DND-41 (cell line): Measurements from ENCODE around the gene SLC44A1.

Experiments
- ATAC-seq: fragments of 200-7000 bp; cut with Tn5 transposase; 3 replicates; pipeline ENCODE4 v1.9.1; 2021; ENCODE audit warnings: low read depth; ENCODE audit not compliant: insufficient read depth
- DNase-seq: peaks from one replicate; pipeline ENCODE4 v3.0.0-alpha.2; 2020
- H2AFZ ChIP-seq: 2 replicates; pipeline ENCODE4 v1.6.0; 2012; ENCODE audit warnings: low read depth, low read length
- H3K27ac ChIP-seq: 2 replicates; pipeline ENCODE4 v1.5.1; 2012; ENCODE audit warnings: low read length, inconsistent platforms
- H3K27me3 ChIP-seq: fragments of 200-600 bp; sonication (generic); 2 replicates; pipeline ENCODE4 v1.6.0; 2012; ENCODE audit warnings: low read length, mild to moderate bottlenecking, inconsistent platforms; ENCODE audit not compliant: insufficient read depth, poor library complexity
- H3K36me3 ChIP-seq: 2 replicates; pipeline ENCODE4 v1.5.1; 2012; ENCODE audit warnings: low read length, inconsistent platforms; ENCODE audit not compliant: insufficient read depth
- H3K4me1 ChIP-seq: 2 replicates; pipeline ENCODE4 v1.5.1; 2012; ENCODE audit warnings: mild to moderate bottlenecking, low read length; ENCODE audit not compliant: insufficient read depth
- H3K4me2 ChIP-seq: 2 replicates; pipeline ENCODE4 v1.6.0; 2012; ENCODE audit warnings: mild to moderate bottlenecking, moderate library complexity, low read length, inconsistent platforms; ENCODE audit not compliant: insufficient read depth
- H3K4me3 ChIP-seq, 2 experiments: fragments of 200-600 bp in 1 of 2; shearing (Covaris generic) in 1 of 2; 2 replicates each; pipeline ENCODE4 v1.5.1; 2012 to 2016; ENCODE audit warnings: inconsistent platforms in 2 of 2, low read length in 2 of 2, mild to moderate bottlenecking in 2 of 2, low read depth in 1 of 2, moderate library complexity in 1 of 2
- H3K79me2 ChIP-seq: 2 replicates; pipeline ENCODE4 v1.6.0; 2012; ENCODE audit warnings: low read length, inconsistent platforms; ENCODE audit not compliant: insufficient read depth
- H3K9ac ChIP-seq: 2 replicates; pipeline ENCODE4 v1.6.0; 2012; ENCODE audit warnings: low read depth, mild to moderate bottlenecking, inconsistent platforms, low read length, moderate library complexity
- H3K9me3 ChIP-seq: 2 replicates; pipeline ENCODE4 v1.5.1; 2012; ENCODE audit warnings: low read length, moderate library complexity, mild to moderate bottlenecking, inconsistent platforms; ENCODE audit not compliant: insufficient read depth, severe bottlenecking
- H4K20me1 ChIP-seq: 2 replicates; pipeline ENCODE4 v1.6.0; 2012; ENCODE audit warnings: low read length; ENCODE audit not compliant: insufficient read depth
- EZH2 ChIP-seq: IDR thresholded peaks from 3 replicates; pipeline ENCODE4 v1.6.1; 2012; ENCODE audit warnings: borderline replicate concordance, low read depth, mild to moderate bottlenecking, moderate library complexity, low read length, inconsistent platforms; ENCODE audit not compliant: severe bottlenecking
- TF ChIP-seq, protein P1 (sequence below): IDR thresholded peaks from 2 replicates; pipeline ENCODE4 v1.5.1; 2012; ENCODE audit warnings: borderline replicate concordance, low read length, moderate library complexity, mild to moderate bottlenecking; ENCODE audit not compliant: poor library complexity, severe bottlenecking; ENCODE audit errors: extremely low read depth

SLC44A1 gene

DNA sequence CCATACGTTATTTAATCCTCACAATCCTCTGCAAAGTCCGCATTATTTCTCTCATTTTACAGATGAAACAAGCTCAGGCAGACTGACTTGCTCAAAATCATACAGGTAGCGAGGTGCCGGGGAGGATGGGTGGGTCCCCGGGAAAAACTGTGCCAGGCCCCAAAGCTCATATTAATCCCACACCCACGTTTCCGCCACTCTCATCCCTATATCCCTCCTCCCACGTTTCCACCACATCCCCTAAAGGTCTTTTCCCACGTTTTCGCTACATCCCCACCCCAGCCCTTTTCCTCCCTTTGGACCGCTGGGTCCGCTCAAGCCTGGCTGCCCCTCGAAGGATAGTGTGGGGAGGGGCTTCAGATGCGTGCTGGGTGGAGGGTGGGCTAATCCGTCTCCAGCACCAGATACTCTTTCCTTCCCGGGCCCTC, 202.9 kb downstream of the SLC44A1 start:
- DNase-seq (no peak), ATAC-seq (no peak; the same call in 2 of the 3 replicates)
- Histone ChIP-seq H3K4me2 (peak overlapping the region; percentile 90), H3K27me3 (no peaks in the 10 kb centered on the region), H3K9me3 (no peaks in the 10 kb centered on the region), H2AFZ (peak overlapping the region; percentile 100), H3K4me1 (peaks cover 31% of the 10 kb centered on the region), H3K9ac (peak overlapping the region; percentile 75), H3K79me2 (peaks cover 25% of the 10 kb centered on the region), H3K27ac (peak overlapping the region; percentile 84), H4K20me1 (no peaks in the 10 kb centered on the region; the same call in 1 of the 2 replicates), H3K36me3 (no peaks in the 10 kb centered on the region; the same call in 1 of the 2 replicates), H3K4me3 (peak overlapping the region; percentile 72 to 88)
- TF ChIP-seq, protein P1, sequence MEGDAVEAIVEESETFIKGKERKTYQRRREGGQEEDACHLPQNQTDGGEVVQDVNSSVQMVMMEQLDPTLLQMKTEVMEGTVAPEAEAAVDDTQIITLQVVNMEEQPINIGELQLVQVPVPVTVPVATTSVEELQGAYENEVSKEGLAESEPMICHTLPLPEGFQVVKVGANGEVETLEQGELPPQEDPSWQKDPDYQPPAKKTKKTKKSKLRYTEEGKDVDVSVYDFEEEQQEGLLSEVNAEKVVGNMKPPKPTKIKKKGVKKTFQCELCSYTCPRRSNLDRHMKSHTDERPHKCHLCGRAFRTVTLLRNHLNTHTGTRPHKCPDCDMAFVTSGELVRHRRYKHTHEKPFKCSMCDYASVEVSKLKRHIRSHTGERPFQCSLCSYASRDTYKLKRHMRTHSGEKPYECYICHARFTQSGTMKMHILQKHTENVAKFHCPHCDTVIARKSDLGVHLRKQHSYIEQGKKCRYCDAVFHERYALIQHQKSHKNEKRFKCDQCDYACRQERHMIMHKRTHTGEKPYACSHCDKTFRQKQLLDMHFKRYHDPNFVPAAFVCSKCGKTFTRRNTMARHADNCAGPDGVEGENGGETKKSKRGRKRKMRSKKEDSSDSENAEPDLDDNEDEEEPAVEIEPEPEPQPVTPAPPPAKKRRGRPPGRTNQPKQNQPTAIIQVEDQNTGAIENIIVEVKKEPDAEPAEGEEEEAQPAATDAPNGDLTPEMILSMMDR: no peak
- TF ChIP-seq EZH2: no peak

DNA sequence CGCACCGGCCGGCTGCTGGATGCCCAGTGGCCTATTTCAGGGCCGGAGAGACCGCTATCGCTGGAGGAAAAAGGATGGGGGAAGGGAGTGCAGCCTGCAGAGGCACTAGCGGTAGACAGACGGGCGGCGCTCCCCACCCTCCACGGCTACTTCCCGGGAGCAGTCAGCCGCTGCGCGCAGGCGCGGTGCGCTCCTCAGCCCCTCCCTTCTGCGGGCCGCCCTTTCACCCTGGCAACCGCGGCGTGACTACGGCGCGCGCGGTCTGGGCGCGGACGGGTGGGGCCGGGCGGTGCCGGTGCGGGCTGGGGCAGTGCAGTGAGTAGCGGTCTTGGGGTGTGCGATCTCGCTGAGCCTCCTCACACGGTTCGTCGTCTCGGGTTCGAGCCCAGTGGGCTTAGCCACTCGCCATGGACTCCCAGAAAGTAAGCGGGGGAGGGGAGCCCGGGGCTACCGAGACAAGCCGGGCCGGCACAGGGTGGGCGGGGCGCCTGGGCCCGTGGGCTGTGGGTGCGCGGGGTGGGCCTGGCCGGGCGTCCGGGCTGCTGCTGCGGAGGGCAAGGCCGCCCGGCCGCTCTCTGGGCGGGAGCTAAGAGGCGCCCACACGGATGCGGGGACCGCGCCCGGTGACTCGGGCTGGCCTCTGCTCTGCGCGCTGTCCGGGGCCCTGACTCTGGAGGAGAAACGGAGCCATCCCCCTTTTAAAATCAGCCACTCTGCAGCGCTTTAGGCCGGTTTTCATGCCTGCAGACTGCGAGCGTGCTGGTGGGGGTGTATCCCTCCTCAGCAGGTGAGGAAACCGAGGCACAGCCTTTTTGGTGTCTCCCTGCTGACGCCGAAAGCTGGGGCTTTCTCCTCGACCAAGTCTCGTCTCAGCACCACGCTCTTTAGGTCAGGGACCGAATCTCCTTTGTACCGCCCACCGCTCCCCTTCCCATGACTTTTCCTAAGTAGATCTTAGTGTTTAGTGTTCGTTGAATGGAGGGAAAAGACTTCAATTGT, 203.7 kb downstream of the SLC44A1 start, which contains the start of gene FSD1L:
Gene FSD1L, plus strand, starts transcription at position 221 of the 999 bp plus-strand sequence. Its CDS starts 187 bp downstream, at position 408.
- Histone ChIP-seq H3K4me2 (peak within 1 kb of the TSS; percentile 90), H3K9ac (peak within 1 kb of the TSS; percentile 75), H3K4me3 (peak within 1 kb of the TSS; percentile 72 to 88), H3K4me1 (peaks cover 31% of the 10 kb centered on the region), H3K36me3 (no peaks in the 10 kb centered on the region; the same call in 1 of the 2 replicates), H3K27ac (peak within 1 kb of the TSS; percentile 84), H2AFZ (peak within 1 kb of the TSS; percentile 100), H3K27me3 (no peaks in the 10 kb centered on the region), H3K9me3 (no peaks in the 10 kb centered on the region), H3K79me2 (peaks cover 25% of the 10 kb centered on the region), H4K20me1 (no peaks in the 10 kb centered on the region; the same call in 1 of the 2 replicates)
- DNase-seq (peak; percentile 87), ATAC-seq (peak; percentile 93)
- TF ChIP-seq, protein P1: peak; percentile 58
- TF ChIP-seq EZH2: no peak

DNA sequence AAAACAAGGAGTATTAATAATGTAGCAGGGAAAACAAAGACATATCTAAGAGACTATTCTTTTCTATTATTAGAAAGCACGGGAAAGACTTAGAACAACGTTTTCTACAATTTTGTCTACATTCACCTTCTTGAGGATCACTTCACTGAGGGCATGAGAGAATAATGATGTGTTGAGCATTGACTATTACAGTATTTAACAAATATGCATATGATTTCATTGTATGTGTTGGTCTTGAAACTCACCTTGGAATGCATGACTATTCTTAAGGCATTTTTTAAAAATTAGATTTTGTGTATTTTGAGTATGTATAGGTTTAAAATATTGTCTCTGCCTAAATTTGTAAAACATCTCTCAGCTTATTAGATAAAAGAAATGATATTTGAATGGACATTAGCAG, 204.6 kb downstream of the SLC44A1 start:
- Histone ChIP-seq H3K27ac (no peak overlapping the region), H3K9ac (peak overlapping the region; percentile 75)

More for the DNA sequence above, 204.6 kb downstream of the SLC44A1 start:
- TF ChIP-seq EZH2: no peak
- TF ChIP-seq, protein P1: no peak
- Histone ChIP-seq H3K79me2 (peaks cover 25% of the 10 kb centered on the region), H3K27me3 (no peaks in the 10 kb centered on the region), H3K4me3 (peak overlapping the region in 1 of 2 experiments; percentile 72; a peak in 3 of 4 replicates), H3K4me1 (peaks cover 31% of the 10 kb centered on the region), H3K36me3 (no peaks in the 10 kb centered on the region; the same call in 1 of the 2 replicates), H2AFZ (no peak overlapping the region), H3K4me2 (peak overlapping the region; percentile 90), H3K9me3 (no peaks in the 10 kb centered on the region), H4K20me1 (no peaks in the 10 kb centered on the region; the same call in 1 of the 2 replicates)
- ATAC-seq (no peak), DNase-seq (no peak)
